HEK293T (cell line): ENCODE results near the gene PHRF1.

Experiments used
- CTBP1 ChIP-seq: fragments of 450-650 bp; IDR thresholded peaks from 2 replicates; pipeline ENCODE4 v1.6.1; 2016; ENCODE audit warnings: borderline replicate concordance
- ELF4 ChIP-seq: fragments of 450-650 bp; IDR thresholded peaks from 2 replicates; pipeline ENCODE4 v1.6.1; 2017; ENCODE audit warnings: antibody characterized with exemption
- FOXK2 ChIP-seq: fragments of 450-650 bp; IDR thresholded peaks from 2 replicates; pipeline ENCODE4 v1.6.1; 2016; ENCODE audit warnings: mild to moderate bottlenecking
- FOXM1 ChIP-seq: fragments of 450-650 bp; IDR thresholded peaks from 2 replicates; pipeline ENCODE4 v1.6.1; 2017; ENCODE audit warnings: mild to moderate bottlenecking, borderline replicate concordance
- HDGF ChIP-seq: fragments of 450-650 bp; IDR thresholded peaks from 2 replicates; pipeline ENCODE4 v1.6.1; 2017; ENCODE audit warnings: antibody characterized with exemption, borderline replicate concordance
- L3MBTL2 ChIP-seq: fragments of 450-650 bp; conservative IDR thresholded peaks from 2 replicates; pipeline ENCODE4 v1.6.1; 2016; ENCODE audit warnings: mild to moderate bottlenecking
- SP1 ChIP-seq: fragments of 450-650 bp; IDR thresholded peaks from 2 replicates; pipeline ENCODE4 v1.6.1; 2017
- SUZ12 ChIP-seq: fragments of 450-650 bp; IDR thresholded peaks from 2 replicates; pipeline ENCODE4 v1.6.1; 2016; ENCODE audit warnings: mild to moderate bottlenecking
- TARDBP ChIP-seq: fragments of 450-650 bp; IDR thresholded peaks from 2 replicates; pipeline ENCODE4 v1.6.1; 2016
- ZNF384 ChIP-seq: fragments of 450-650 bp; IDR thresholded peaks from 2 replicates; pipeline ENCODE4 v1.6.1; 2016

GRCh38 chr11:587978-588380 lies 11.7 kb downstream of the PHRF1 start:
- TF ChIP-seq CTBP1 = no peak
- no peak for TF ChIP-seq TARDBP
- no peak for TF ChIP-seq FOXK2
- TF ChIP-seq L3MBTL2 = no peak
- TF ChIP-seq HDGF = no peak
- no peak for TF ChIP-seq ELF4
- no peak for TF ChIP-seq FOXM1
- TF ChIP-seq ZNF384 = no peak
- no peak for TF ChIP-seq SUZ12
- no peak for TF ChIP-seq SP1
